M059J (cell line): ENCODE data around the gene CMTM8. TPM values are rescaled to one million over a fixed set of nuclear protein-coding genes. Genes with fewer than 3 reads are reported as not detected.

Experiments
- DNase-seq: peaks from one replicate; pipeline ENCODE4 v3.0.0-alpha.2; 2012; ENCODE audit warnings: low read depth
- total RNA-seq: library from RNA; depleted of rRNA; stranded (reverse); fragments of >200 nt; shearing (Covaris generic); gene quantifications from 2 replicates; pipeline ENCODE4 v1.2.3, GENCODE V29; 2014

CMTM8 gene
- total RNA-seq, 1 experiment from 2014 or later, result 4.6 TPM

DNA sequence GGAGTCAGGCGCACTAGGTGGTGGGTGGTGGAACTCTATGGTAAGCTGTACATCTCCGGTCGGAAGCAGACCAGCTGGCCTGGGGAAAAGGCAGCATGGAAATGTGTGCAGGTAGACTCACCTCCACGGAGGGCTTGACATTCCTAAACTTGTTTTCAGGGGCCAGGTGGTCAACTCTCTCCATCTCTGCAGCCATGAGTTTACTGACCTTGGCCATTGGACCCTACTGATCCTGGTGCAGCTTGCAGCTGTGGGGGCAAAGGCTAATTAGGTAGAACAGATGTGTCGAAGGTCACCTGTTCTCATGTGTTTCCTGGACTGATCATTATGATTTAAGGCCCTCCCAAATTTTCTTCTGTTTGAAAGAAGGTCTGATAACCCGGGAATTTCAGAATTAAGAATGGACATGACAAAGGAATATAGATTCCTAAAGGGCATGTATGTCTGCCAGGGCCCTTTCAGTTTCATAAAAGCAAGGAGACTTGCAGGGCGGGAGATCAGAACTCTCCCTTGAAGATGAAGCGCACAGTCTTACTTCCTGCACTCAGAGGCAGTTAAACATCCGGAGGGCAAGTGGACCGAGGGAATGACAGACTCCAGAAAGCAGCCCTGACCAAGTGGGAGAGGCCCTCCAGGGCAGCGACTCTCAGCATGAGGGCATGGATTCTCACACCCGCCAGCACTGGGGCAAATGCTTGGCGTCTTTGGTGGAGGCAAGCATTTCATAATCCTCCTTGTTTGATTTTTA lies 97.1 kb downstream of the CMTM8 start:
- DNase-seq, result no peak

GRCh38 chr3:32336113-32336498 lies 97.6 kb downstream of the CMTM8 start:
- no peak for DNase-seq

DNA sequence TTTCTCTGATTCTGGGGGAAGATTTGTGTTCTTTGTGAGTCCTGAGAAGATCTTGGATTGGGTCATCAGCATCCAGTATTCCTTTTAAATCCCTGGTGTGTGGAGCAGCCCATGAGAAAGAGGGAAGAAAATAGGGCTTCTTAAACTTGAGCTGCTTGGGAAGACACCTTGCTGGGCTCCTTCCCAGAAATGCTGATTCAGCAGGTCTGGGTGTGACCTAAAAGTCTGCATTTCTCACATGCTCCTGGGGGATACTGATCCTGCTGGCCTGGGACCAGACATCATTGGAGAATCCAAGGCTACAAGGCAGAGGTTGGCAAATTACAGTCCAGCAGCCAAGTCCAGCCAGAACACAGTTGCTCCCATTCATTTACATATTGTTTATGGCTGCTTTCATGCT lies 99.0 kb downstream of the CMTM8 start:
- no peak for DNase-seq

DNA sequence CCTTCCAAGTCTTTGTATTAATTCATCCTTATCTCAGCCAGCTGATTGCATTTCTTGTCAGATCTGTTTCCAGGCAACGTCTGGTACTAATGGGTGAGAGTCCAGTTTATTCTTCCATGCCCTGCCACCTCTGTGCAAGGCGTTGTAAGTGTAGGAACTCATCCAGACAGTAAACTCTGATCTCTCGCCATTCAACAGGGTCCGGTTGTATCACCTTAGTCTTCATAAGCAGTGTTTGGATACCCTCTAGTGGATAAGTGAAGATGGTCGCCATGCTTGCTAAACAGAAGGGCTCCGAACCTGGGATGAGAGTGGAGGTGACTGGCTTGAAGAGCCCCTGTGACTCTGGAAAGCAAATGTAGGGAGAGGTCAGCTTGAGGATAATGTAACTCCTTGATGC lies 101.6 kb downstream of the CMTM8 start:
- peak; percentile 50 for DNase-seq

- DNase-seq, result no peak
Observed at GRCh38 chr3:32340611-32341365, 102.3 kb downstream of the CMTM8 start.

- DNase-seq, result no peak
Observed at GRCh38 chr3:32347343-32348125, 109.1 kb downstream of the CMTM8 start.

- no peak for DNase-seq
Observed at GRCh38 chr3:32349184-32349583, 110.7 kb downstream of the CMTM8 start.

DNA sequence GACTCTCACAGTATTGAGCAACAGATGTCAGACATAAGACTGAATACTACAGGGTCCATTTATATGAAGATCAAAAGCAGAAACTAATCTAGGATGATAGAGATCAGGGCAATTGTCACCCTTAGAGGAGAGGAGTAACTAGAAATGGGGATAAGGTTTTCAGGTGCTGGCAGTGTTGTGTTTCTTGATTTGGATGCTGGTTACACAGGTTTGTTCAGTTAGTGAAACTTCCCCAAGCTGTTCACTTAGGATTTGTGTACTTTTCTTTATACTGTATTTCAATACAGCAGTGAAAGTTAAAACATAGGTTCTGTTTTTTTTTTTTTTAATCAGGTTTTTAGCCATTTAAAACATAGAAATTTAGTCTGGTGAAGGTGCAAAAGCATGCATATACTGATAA lies 114.1 kb downstream of the CMTM8 start:
- no peak for DNase-seq

GRCh38 chr3:32353351-32353750 lies 114.9 kb downstream of the CMTM8 start:
- DNase-seq, result no peak

- no peak for DNase-seq
Observed at GRCh38 chr3:32354362-32354778, 115.9 kb downstream of the CMTM8 start.

- no peak for DNase-seq
Observed at GRCh38 chr3:32355751-32356291, 117.3 kb downstream of the CMTM8 start.

DNA sequence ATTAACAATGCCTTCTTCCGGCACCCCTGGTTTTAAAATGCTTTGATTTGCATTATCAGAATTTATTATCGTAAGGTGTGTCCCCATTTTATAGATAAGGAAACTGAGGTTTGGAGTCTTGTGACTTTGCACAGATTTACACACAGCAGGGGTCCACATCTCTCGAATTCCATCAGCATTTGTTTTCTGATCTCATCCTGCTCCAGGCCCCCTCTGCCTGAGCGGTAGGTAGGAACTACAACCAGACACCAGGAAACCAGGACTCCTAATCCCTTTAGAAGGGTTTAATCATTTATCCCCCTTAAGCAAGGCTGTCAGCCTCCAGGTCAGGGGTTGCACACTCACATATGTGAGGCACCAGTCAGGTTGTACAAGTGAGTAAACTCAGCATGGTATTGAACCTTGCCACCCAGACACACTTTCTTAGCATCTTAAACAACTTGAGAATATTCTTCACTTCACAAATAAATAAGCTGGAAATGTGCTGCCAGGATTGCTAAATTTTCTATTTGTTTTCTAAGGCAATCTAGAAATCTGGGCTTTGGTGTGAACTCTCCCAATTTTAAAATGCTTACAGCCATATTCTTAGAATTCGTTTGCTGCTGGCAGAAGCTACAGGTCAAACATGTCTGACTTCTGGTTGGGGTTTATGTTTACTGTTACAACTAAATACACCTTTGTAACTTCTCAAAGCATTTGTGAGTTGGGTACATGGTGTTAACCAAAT lies 121.4 kb downstream of the CMTM8 start:
- no peak for DNase-seq

DNA sequence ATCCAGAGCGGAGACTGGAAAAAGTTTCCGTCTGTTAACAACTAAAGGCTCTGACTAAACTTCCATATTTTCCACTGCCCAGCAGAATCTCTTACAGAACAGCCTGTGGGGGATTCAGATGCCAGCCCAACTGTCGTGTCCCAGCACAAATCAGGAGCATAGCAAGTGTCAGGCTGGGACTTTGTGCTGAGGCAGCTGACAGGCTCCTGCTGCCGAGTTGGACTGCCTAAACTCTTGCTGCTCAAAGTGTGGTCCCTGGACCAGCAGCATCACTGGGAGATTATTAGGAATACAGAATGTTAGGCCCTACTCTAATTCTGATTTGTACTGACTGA lies 122.0 kb downstream of the CMTM8 start:
- DNase-seq, result no peak

DNA sequence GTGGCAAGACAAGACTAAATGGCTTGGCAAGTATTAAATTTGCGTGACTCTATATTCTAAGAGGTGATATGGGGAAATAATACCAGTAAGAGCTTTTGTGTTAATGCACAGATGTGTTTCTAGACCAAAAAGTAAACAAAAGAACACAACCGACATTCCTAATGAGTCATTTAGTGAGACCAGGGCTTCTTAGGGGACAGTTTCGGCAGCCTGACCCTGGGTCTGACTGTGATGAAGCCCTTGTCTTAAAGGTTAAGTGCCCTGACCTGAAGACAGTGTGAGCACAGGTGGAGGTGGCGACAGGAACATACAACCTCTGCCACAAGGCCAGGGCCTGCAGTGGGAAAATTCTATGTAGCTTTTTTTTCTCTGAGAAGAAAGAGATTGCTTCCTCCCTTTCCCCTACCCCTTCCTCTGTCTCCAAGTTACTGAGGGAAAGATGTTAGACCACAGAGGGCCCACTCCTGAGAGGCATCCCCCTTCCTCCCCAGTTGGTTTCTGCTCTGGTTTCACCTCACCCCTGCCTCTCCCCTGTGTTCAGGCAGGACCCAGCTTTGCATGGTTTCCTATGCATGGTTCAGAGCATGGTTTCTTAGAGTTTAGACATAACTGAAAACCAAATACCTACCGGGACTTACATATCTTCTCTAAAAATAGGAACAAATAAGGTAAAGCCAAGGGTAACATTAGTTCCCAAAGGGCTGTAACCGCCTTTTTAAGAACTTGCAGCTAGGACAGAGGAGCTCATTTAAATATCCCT lies 128.3 kb downstream of the CMTM8 start:
- peak; percentile 52 for DNase-seq

GRCh38 chr3:32367442-32367841 lies 129.0 kb downstream of the CMTM8 start:
- DNase-seq, result no peak

DNA sequence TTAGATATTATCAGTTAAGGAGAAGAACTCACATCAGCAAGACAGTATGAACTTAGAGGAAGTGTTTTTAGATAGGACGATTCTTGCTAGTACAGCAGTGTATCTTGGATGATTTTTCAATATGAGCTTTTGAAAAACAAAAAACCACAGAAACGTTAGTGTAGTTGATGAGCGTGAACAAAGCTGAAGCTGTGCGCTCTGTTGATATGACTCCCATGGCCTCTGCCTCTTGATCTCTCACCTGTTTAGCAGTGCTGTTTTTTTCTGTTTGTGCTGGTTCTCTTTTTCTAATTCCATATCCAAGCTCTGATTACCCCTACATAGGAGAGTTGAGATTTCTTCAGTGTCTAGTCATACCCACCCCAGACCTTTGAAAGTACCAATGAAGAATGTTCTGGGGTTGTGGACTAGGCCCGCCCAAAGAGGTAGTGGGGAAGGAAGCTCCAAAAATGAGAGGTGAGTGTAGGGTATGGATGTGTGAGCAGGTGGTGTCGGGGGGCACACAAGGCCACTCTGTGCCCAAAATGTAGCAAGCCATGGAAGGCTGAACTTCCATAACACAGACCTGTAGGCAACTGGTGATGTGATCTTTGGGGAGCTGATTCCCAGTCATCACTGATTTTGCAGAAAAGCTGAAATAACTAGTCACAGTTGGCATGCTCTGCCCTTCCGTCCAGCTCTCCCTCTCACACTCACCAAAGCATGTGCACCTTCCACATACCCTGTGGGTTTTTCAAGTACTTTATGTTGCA lies 133.2 kb downstream of the CMTM8 start:
- DNase-seq, result no peak

DNA sequence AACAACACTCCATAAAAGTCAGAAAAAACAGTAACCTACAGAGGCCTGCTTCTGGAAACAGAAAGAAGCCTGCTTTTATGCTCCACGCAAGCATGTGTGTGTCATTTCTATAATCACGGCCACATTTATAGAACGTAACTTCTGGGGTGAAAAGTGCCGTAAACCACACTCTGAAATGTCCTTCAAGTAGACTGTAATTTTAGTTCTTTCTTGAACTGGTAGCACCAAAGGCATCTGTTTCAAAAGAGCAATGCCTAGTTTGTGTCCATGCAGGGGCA lies 133.7 kb downstream of the CMTM8 start:
- no peak for DNase-seq

DNA sequence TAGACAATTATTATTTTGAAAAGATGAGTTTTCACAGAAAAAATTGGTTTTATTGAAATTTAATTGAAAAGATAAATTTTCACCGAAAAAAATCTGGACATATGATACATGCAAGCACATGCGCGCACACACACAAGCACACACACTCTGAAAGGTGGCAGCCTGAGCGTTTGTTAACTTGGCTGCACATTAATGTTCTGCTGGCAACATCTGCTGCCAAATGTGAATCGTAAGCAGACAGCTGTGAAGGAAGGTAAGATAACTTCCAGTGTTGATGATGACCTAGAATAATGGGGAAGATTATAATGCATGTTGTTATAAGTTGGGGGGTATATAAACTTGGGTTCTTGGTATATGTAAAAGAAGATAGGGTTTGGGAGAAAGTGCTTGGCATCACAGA lies 134.8 kb downstream of the CMTM8 start:
- DNase-seq, result no peak

DNA sequence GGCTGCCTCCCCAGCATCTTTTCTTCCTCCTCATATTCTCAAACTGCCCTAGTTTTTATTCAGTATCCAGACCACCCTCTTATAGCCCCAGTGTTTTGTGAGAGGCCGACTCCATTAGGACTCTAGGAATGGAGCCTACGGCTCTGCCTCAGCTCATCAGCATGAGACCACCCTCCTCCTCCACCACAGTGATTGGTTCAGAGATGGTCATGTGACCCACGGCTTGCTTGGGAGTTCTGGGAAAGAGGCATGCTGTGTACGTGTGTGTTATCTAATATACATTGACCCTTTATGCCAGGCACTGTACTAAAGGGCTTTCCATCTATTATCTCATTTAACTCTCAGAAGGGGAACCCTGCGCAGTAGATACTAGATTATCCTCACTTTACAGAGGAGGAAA lies 135.4 kb downstream of the CMTM8 start:
- DNase-seq, result no peak

- DNase-seq, result peak; percentile 66
Observed at GRCh38 chr3:32374788-32375595, 136.5 kb downstream of the CMTM8 start.
